Body of pancreas (tissue), 4 donors: Measurements from ENCODE around the gene ZSCAN10.

Experiments
- POLR2A ChIP-seq, 3 donors: fragments of 450-650 bp; IDR thresholded peaks; one replicate each; pipeline ENCODE4 v1.6.1; 2016; ENCODE audit warnings: antibody characterized with exemption in 3 of 3, mild to moderate bottlenecking in 2 of 3
- TF ChIP-seq, protein P1 (sequence below), 7 experiments: fragments of 450-650 bp in 4 of 7; fragments of 200-600 bp in 3 of 7; sonication (generic) in 3 of 7; IDR thresholded peaks; one replicate each; pipeline ENCODE4 v1.5.1; 2016 to 2019; ENCODE audit warnings: antibody characterized with exemption in 7 of 7

- TF ChIP-seq POLR2A (IDR thresholded peaks at IDR 0.05) = no peak
- TF ChIP-seq, protein P1, sequence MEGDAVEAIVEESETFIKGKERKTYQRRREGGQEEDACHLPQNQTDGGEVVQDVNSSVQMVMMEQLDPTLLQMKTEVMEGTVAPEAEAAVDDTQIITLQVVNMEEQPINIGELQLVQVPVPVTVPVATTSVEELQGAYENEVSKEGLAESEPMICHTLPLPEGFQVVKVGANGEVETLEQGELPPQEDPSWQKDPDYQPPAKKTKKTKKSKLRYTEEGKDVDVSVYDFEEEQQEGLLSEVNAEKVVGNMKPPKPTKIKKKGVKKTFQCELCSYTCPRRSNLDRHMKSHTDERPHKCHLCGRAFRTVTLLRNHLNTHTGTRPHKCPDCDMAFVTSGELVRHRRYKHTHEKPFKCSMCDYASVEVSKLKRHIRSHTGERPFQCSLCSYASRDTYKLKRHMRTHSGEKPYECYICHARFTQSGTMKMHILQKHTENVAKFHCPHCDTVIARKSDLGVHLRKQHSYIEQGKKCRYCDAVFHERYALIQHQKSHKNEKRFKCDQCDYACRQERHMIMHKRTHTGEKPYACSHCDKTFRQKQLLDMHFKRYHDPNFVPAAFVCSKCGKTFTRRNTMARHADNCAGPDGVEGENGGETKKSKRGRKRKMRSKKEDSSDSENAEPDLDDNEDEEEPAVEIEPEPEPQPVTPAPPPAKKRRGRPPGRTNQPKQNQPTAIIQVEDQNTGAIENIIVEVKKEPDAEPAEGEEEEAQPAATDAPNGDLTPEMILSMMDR (IDR thresholded peaks at IDR 0.05) = no peak
These were observed 28.7 kb upstream of the ZSCAN10 start for GRCh38 chr16:3127745-3128144.
